ENCODE results near the gene COL17A1. TPM values are rescaled to one million over a fixed set of nuclear protein-coding genes. Genes with fewer than 3 reads are reported as not detected.

Gene COL17A1
- 100 to 1,000 TPM; 150 to 202 (median 191) TPM for total RNA-seq

- Histone ChIP-seq H3K9me3 (no peaks in the 10 kb centered on the region), H3K27me3 (peaks cover 0 to 35% (median 0%) of the 10 kb centered on the region in 4 donors), H3K36me3 (no peaks in the 10 kb centered on the region), H3K4me3 (peak within 1 kb of the TSS; percentile 18 to 44 (median 38)), H3K4me1 (peaks cover 0 to 31% (median 0%) of the 10 kb centered on the region in 3 donors), H3K27ac (peak within 1 kb of the TSS; percentile 43 to 75 (median 70))
- TF ChIP-seq POLR2A (IDR thresholded peaks at IDR 0.05) (peak in 2 of 4 donors; percentile 13 to 34), CTCF (IDR thresholded peaks at IDR 0.05) (no peak)
- intact Hi-C loops (cut with DNase I), result no loop called here
- no peak for DNase-seq
- WGBS, 2 donors, result 33 to 39% methylated on average over 3 of the region's 3 CpGs
These were observed at the start of gene COL17A1 for GRCh38 chr10:104085801-104086400. COL17A1 (minus strand) TSS chr10:104085880; CDS start chr10:104080673, 5,207 bp downstream.

- Histone ChIP-seq H3K4me1 (no peaks in the 10 kb centered on the region), H3K4me3 (no peak overlapping the region), H3K27ac (no peak overlapping the region), H3K9me3 (no peaks in the 10 kb centered on the region), H3K27me3 (no peaks in the 10 kb centered on the region), H3K36me3 (peaks cover 0 to 12% (median 0%) of the 10 kb centered on the region in 3 donors)
- no peak for DNase-seq
- TF ChIP-seq POLR2A (IDR thresholded peaks at IDR 0.05) (no peak), CTCF (IDR thresholded peaks at IDR 0.05) (no peak)
- intact Hi-C loops (cut with DNase I), result no loop called here
- whole genome bisulfite sequencing, 2 donors, result 40 to 58% methylated on average over 3 of the region's 3 CpGs
These were observed 44.4 kb upstream of the COL17A1 start for GRCh38 chr10:104130041-104130440.

- Histone ChIP-seq H3K36me3 (peaks cover 0 to 17% (median 0%) of the 10 kb centered on the region in 3 donors), H3K4me3 (no peak overlapping the region), H3K27me3 (no peaks in the 10 kb centered on the region), H3K9me3 (no peaks in the 10 kb centered on the region), H3K4me1 (peaks cover 0 to 6% (median under 1%) of the 10 kb centered on the region in 3 donors), H3K27ac (no peak overlapping the region)
- intact Hi-C loops (cut with DNase I), result loop anchor here (10.0 kb wide), 1 partner anchor 137 kb away; the partner anchor contains the start of gene GSTO2
- 58 to 72% methylated on average over 2 of the region's 2 CpGs for WGBS, 2 donors
- no peak for DNase-seq
- TF ChIP-seq POLR2A (IDR thresholded peaks at IDR 0.05) (no peak), CTCF (IDR thresholded peaks at IDR 0.05) (no peak)
These were observed 42.5 kb upstream of the COL17A1 start for GRCh38 chr10:104128214-104128613.

GRCh38 chr10:104127411-104127810 is 41.7 kb upstream of the COL17A1 start:
- 51 to 75% methylated on average over 2 of the region's 2 CpGs for WGBS, 2 donors
- H3K27ac ChIP-seq, result no peak overlapping the region
- no peaks in the 10 kb centered on the region for H3K9me3 ChIP-seq
- no peak overlapping the region for H3K4me3 ChIP-seq
- peaks cover 0 to 17% (median 0%) of the 10 kb centered on the region in 3 donors for H3K36me3 ChIP-seq
- intact Hi-C loops (cut with DNase I), result loop anchor here (10.0 kb wide), 1 partner anchor 137 kb away; the partner anchor contains the start of gene GSTO2
- no peaks in the 10 kb centered on the region for H3K27me3 ChIP-seq
- peaks cover 0 to 14% (median 7%) of the 10 kb centered on the region in 3 donors for H3K4me1 ChIP-seq
- no peak for DNase-seq
- no peak for TF ChIP-seq POLR2A (IDR thresholded peaks at IDR 0.05)
- peak in 1 of 6 experiments; percentile 12 for TF ChIP-seq CTCF (IDR thresholded peaks at IDR 0.05)

- H3K4me3 ChIP-seq, result no peak overlapping the region
- TF ChIP-seq CTCF (IDR thresholded peaks at IDR 0.05), result peak in 4 of 6 experiments; percentile 28 to 52 (median 38)
- TF ChIP-seq POLR2A (IDR thresholded peaks at IDR 0.05), result no peak
- no peak for DNase-seq
- H3K4me1 ChIP-seq, result peaks cover 8 to 43% (median 19%) of the 10 kb centered on the region in 3 donors
- H3K27me3 ChIP-seq, result no peaks in the 10 kb centered on the region
- H3K9me3 ChIP-seq, result no peaks in the 10 kb centered on the region
- intact Hi-C loops (cut with DNase I), result loop anchor here (5.0 to 10.0 kb wide), 2 partner anchors 141 to 236 kb away; partner anchors contain the start of gene GSTO2
- peak overlapping the region in 2 of 4 donors; percentile 4 to 100 for H3K27ac ChIP-seq
- WGBS, 2 donors, result 17 to 37% methylated on average over 1 of the region's 1 CpG
- H3K36me3 ChIP-seq, result peaks cover 0 to 17% (median 0%) of the 10 kb centered on the region in 3 donors
These were observed 37.7 kb upstream of the COL17A1 start for GRCh38 chr10:104123397-104123796.
